Loucy (cell line): ENCODE data around the gene APBB2.

Source experiments
- H2AFZ ChIP-seq: fragments of 200-600 bp; sonication (generic); 2 replicates; pipeline ENCODE4 v1.6.0; 2016; ENCODE audit warnings: antibody characterized with exemption, mild to moderate bottlenecking, low read length, moderate library complexity
- H3F3A ChIP-seq: fragments of 200-600 bp; 2 replicates; pipeline ENCODE4 v1.6.0; 2016; ENCODE audit warnings: antibody characterized with exemption, low read depth, mild to moderate bottlenecking
- H3K27me3 ChIP-seq: fragments of 200-600 bp; sonication (generic); 2 replicates; pipeline ENCODE4 v1.6.1; 2014; ENCODE audit warnings: low read length, mild to moderate bottlenecking; ENCODE audit not compliant: insufficient read depth, poor library complexity, severe bottlenecking
- H3K36me3 ChIP-seq: fragments of 200-600 bp; sonication (generic); 2 replicates; pipeline ENCODE4 v1.6.1; 2016; ENCODE audit warnings: low read length; ENCODE audit not compliant: insufficient read depth
- H3K4me1 ChIP-seq: fragments of 200-600 bp; sonication (generic); 2 replicates; pipeline ENCODE4 v1.5.1; 2014; ENCODE audit warnings: low read length, mild to moderate bottlenecking; ENCODE audit not compliant: insufficient read depth, poor library complexity, severe bottlenecking
- H3K4me2 ChIP-seq: fragments of 200-600 bp; sonication (generic); 2 replicates; pipeline ENCODE4 v1.6.0; 2014; ENCODE audit warnings: antibody characterized with exemption, low read length, low read depth, mild to moderate bottlenecking; ENCODE audit not compliant: poor library complexity, severe bottlenecking
- H3K4me3 ChIP-seq: fragments of 200-600 bp; sonication (generic); 2 replicates; pipeline ENCODE4 v1.5.1; 2014; ENCODE audit warnings: low read length, mild to moderate bottlenecking, mixed read lengths; ENCODE audit not compliant: poor library complexity, severe bottlenecking
- H3K79me2 ChIP-seq: fragments of 200-600 bp; sonication (generic); 2 replicates; pipeline ENCODE4 v1.6.1; 2014; ENCODE audit warnings: low read length; ENCODE audit not compliant: insufficient read depth
- H3K9ac ChIP-seq: fragments of 200-600 bp; sonication (generic); 2 replicates; pipeline ENCODE4 v1.6.0; 2014; ENCODE audit warnings: mild to moderate bottlenecking, low read depth, low read length, moderate library complexity; ENCODE audit not compliant: poor library complexity, severe bottlenecking
- H3K9me2 ChIP-seq: fragments of 200-600 bp; sonication (generic); replicated peaks from 2 replicates; pipeline ENCODE4 v1.6.1; 2016; ENCODE audit warnings: low read depth, low read length, mixed read lengths
- H3K9me3 ChIP-seq: fragments of 200-600 bp; sonication (generic); 2 replicates; pipeline ENCODE4 v1.6.1; 2014; ENCODE audit warnings: mild to moderate bottlenecking, antibody characterized with exemption, low read length, low read depth; ENCODE audit not compliant: insufficient read depth
- H4K20me1 ChIP-seq: fragments of 200-600 bp; sonication (generic); 2 replicates; pipeline ENCODE4 v1.6.0; 2014; ENCODE audit warnings: antibody characterized with exemption, low read length, mild to moderate bottlenecking; ENCODE audit not compliant: insufficient read depth, poor library complexity, severe bottlenecking
- EZH2phosphoT487 ChIP-seq: fragments of 200-600 bp; IDR thresholded peaks from 2 replicates; pipeline ENCODE4 v1.6.1; 2018; ENCODE audit warnings: antibody characterized with exemption, mild to moderate bottlenecking, moderate library complexity, borderline replicate concordance
- TF ChIP-seq, protein P1 (sequence below): fragments of 200-600 bp; sonication (generic); conservative IDR thresholded peaks from 2 replicates; pipeline ENCODE4 v1.5.1; 2014; ENCODE audit warnings: mild to moderate bottlenecking, antibody characterized with exemption, low read length

The APBB2 gene

DNA sequence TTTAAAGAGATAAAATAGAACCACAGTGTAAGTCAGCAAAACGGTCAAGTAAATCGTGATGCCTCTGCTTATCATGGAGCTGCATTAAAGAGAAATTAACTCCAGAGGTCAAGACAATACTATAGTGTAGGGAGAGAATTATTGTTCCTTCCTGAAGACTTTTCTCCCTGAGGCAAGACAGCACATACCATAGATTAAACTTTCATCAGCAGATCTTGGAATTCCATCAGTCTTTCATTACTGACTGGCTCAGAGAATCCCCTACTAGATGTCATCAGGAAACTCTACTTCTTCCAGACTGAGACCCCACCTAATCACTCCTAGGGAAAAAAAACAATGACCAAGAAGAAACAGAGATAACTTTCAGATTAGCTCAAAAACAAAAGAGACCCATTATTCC, 333.2 kb downstream of the APBB2 start:
- no peak overlapping the region for H3K4me3 ChIP-seq
- no peaks in the 10 kb centered on the region for H4K20me1 ChIP-seq
- no peaks in the 10 kb centered on the region for H3K27me3 ChIP-seq
- no peak overlapping the region for H3K4me2 ChIP-seq
- TF ChIP-seq EZH2phosphoT487 = no peak
- TF ChIP-seq, protein P1, sequence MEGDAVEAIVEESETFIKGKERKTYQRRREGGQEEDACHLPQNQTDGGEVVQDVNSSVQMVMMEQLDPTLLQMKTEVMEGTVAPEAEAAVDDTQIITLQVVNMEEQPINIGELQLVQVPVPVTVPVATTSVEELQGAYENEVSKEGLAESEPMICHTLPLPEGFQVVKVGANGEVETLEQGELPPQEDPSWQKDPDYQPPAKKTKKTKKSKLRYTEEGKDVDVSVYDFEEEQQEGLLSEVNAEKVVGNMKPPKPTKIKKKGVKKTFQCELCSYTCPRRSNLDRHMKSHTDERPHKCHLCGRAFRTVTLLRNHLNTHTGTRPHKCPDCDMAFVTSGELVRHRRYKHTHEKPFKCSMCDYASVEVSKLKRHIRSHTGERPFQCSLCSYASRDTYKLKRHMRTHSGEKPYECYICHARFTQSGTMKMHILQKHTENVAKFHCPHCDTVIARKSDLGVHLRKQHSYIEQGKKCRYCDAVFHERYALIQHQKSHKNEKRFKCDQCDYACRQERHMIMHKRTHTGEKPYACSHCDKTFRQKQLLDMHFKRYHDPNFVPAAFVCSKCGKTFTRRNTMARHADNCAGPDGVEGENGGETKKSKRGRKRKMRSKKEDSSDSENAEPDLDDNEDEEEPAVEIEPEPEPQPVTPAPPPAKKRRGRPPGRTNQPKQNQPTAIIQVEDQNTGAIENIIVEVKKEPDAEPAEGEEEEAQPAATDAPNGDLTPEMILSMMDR = no peak
- no peaks in the 10 kb centered on the region for H3F3A ChIP-seq
- H3K9ac ChIP-seq = no peak overlapping the region
- no peak overlapping the region for H2AFZ ChIP-seq
- H3K9me3 ChIP-seq = no peaks in the 10 kb centered on the region
- no peaks in the 10 kb centered on the region for H3K4me1 ChIP-seq
- no peaks in the 10 kb centered on the region for H3K9me2 ChIP-seq
- H3K79me2 ChIP-seq = no peaks in the 10 kb centered on the region
- no peaks in the 10 kb centered on the region for H3K36me3 ChIP-seq

DNA sequence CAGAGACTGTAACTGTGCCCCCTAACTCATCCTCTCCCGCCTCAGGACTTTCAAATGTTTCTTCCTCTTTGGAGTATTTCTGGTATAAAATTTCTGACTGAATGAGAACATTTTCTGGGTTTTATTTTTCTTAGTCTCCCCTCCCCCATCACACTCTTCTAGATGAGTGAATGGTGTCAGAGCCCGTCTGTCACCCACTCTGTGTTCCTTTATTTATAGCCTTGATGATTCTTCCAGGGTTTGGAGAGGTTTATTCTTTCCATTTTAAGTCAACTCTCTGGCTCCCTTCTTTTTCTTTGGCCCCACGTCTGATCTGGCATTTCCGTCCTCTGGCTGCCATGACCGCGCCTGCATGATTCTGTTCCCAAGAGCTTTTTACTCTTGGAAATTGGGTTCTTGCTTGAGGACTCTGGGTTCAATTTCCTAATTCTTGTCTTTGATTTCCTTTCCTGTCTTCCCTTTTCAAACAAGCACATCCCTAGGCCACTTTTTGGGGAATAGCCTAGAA, 335.7 kb downstream of the APBB2 start:
- TF ChIP-seq, protein P1 = no peak
- no peak for TF ChIP-seq EZH2phosphoT487
- H3K4me1 ChIP-seq = no peaks in the 10 kb centered on the region
- H3K4me2 ChIP-seq = no peak overlapping the region
- no peaks in the 10 kb centered on the region for H3K9me2 ChIP-seq
- H3K79me2 ChIP-seq = no peaks in the 10 kb centered on the region
- H3K9ac ChIP-seq = no peak overlapping the region
- no peaks in the 10 kb centered on the region for H3K9me3 ChIP-seq
- H4K20me1 ChIP-seq = no peaks in the 10 kb centered on the region
- H3K4me3 ChIP-seq = no peak overlapping the region
- no peaks in the 10 kb centered on the region for H3K27me3 ChIP-seq
- H3F3A ChIP-seq = no peaks in the 10 kb centered on the region
- no peak overlapping the region for H2AFZ ChIP-seq
- H3K36me3 ChIP-seq = no peaks in the 10 kb centered on the region

DNA sequence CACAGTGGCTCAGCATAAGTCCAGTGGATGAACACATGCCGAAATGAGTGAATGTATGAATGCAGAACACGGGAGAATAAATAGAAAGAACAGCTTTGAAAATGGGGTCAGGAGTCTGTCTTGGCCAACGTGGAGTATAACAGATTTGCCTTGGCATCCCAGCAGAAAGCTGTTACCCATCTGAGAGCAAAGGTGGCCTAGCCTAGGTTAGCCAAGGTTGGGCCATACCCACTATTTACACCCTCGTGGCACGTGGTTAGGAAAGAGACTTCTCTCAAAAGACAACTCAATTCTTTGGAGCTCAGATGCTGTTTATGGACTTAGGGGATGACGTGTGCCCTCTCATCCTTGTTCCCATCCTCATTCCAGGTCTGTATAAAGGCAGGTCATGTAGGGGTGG, 337.3 kb downstream of the APBB2 start:
- Histone ChIP-seq H3K79me2 (no peaks in the 10 kb centered on the region), H3K4me3 (no peak overlapping the region), H3K9me3 (no peaks in the 10 kb centered on the region), H4K20me1 (no peaks in the 10 kb centered on the region), H3K4me1 (no peaks in the 10 kb centered on the region), H3K36me3 (no peaks in the 10 kb centered on the region), H3K9ac (no peak overlapping the region), H3K9me2 (no peaks in the 10 kb centered on the region), H3F3A (no peaks in the 10 kb centered on the region), H3K27me3 (no peaks in the 10 kb centered on the region), H2AFZ (no peak overlapping the region), H3K4me2 (no peak overlapping the region)
- TF ChIP-seq, protein P1 = no peak
- no peak for TF ChIP-seq EZH2phosphoT487
